ENCODE measurements around the gene ZIC2. TPM values are rescaled to one million over a fixed set of nuclear protein-coding genes. Genes with fewer than 3 reads are reported as not detected.
"Not testable (repeated sequence)": the region's sequence is repeated elsewhere in the genome, so short reads cannot be mapped to it uniquely, and the experiment has no call there.

Gene ZIC2
- total RNA-seq, 1 donor from 2014 or later: not detected

- no peak for TF ChIP-seq CTCF (conservative IDR thresholded peaks at IDR 0.05; ENCODE audit: low read depth, low read length)
- no peak for DNase-seq (ENCODE audit: low read depth)
- H3K4me3 ChIP-seq (ENCODE audit: low read depth, low read length): no peak overlapping the region
These were observed 37.0 kb upstream of the ZIC2 start for GRCh38 chr13:99944606-99945005.

- not testable (repeated sequence) for DNase-seq (ENCODE audit: low read depth); H3K4me3 ChIP-seq (ENCODE audit: low read depth, low read length)
These were observed 36.1 kb upstream of the ZIC2 start for GRCh38 chr13:99945515-99945914.

DNA sequence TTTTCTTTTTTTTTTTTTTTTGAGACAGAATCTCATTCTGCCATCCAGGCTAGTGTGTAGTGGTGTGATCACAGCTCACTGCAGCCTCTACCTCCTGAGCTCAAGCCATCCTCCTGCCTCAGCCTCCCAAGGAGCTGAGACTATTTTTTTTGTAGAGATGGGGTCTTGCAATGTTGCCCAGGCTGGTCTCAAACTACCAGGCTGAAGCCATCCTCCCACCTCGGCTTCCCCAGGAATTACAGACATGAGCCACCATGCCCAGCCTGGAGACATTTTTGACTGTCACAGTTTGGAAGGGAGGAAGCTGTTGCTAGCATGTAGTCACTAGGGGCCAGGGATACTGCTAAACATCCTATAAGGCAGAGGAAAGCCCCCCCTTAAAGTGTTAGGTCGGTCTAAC lies 33.9 kb upstream of the ZIC2 start:
- DNase-seq (ENCODE audit: low read depth): no peak
- H3K4me3 ChIP-seq (ENCODE audit: low read depth, low read length): no peak overlapping the region
- no peak for TF ChIP-seq CTCF (conservative IDR thresholded peaks at IDR 0.05; ENCODE audit: low read depth, low read length)

DNA sequence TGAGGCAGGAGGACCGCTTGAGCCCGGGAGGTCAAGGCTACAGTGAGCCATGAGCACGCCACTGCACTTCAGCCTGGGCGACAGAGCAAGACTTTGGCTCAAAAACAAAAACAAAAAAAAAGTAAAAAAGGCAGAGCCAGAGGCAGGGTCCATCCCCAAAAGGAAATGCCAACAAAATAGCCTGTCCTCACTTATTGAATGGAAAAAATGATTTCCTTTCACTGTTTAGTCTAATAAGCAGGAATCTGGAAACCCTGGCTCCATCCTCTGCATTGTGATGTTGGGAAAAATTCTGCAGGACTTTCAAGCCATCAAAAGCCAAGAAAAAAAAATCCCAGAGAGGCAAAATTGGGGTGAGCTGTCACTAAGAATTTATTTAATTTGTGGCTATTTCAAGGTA lies 33.2 kb upstream of the ZIC2 start:
- DNase-seq (ENCODE audit: low read depth): no peak
- no peak for TF ChIP-seq CTCF (conservative IDR thresholded peaks at IDR 0.05; ENCODE audit: low read depth, low read length)
- no peak overlapping the region for H3K4me3 ChIP-seq (ENCODE audit: low read depth, low read length)

DNA sequence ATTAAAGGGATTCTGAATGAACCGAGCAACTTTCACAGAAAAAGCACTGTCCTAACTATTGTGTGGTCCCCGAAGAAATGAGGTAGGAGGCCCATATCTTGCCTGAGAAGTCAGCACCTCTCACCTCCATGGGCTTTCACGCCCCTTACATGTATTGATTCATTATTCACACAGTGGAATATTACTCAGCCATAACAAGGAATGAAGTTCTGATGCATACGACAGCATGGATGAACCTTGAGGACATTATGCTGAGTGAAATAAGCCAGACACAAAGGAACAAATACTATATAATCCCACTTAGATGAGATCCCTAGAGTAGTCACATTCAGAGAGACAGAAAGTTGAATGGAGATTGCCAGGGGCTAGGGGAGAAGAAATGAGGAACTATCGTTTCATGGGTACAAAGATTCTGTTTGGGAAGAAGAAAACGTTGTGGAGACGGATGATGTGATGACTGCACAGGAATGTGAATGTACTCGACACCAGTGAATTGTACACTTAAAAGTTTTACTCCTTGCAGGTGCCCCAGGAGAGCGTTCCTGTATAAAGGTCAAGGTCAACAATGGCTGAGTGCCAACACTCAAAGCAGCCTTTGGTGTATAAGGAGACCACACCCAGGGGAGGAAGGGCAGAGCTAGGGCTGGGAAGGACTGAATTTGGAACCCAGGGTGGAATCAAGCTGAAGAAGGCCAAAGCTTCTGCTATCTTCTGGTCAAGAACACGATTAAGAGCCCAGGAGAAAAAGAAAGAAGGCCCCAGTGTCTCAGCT lies 32.5 kb upstream of the ZIC2 start:
- no peak for DNase-seq (ENCODE audit: low read depth)
- H3K4me3 ChIP-seq (ENCODE audit: low read depth, low read length): no peak overlapping the region
- TF ChIP-seq CTCF (conservative IDR thresholded peaks at IDR 0.05; ENCODE audit: low read depth, low read length): no peak

DNA sequence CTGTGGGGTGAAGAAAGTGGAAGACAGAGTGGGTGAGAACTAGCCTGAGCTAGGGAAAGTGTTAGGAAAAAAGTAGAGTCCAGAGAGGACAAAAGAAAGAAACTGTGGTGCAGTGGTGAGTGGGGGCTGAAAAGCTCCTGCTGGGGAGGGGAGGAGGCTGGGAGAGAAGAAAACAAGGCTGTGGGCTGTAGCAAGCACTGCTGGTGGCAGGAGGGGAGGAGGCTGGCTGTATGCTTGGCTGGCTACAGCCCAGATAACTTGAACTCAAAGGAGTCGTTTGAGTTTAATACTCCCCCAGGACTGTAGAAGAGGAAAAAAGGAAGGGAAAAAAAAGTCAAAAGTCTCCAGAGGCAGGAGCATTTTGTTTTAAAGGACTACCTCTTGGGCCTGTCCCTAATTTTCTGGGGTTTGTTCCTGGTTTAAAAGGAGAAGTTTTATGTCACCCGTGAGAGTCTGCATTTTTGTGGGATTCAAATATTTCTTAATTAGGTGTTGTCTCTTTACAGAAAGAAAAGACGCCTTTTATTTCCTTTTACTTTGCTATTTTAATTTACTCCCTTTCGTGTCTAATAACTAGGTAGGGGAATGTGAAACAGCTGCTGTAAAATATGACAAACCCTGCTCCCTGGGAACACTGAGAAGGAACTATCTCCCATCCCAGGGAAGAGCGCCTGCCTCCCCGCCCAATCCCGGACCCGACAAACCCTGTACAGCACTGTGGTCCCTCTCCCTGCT lies 31.7 kb upstream of the ZIC2 start:
- H3K4me3 ChIP-seq (ENCODE audit: low read depth, low read length): no peak overlapping the region
- TF ChIP-seq CTCF (conservative IDR thresholded peaks at IDR 0.05; ENCODE audit: low read depth, low read length): no peak
- no peak for DNase-seq (ENCODE audit: low read depth)

GRCh38 chr13:99951666-99952065 lies 29.9 kb upstream of the ZIC2 start:
- not testable (repeated sequence) for H3K4me3 ChIP-seq (ENCODE audit: low read depth, low read length)

More at GRCh38 chr13:99951666-99952065, 29.9 kb upstream of the ZIC2 start:
- not testable (repeated sequence) for DNase-seq (ENCODE audit: low read depth)
